MM.1S (cell line): Measurements from ENCODE around the gene SRD5A3.

Experiments used
- DNase-seq: peaks from one replicate; pipeline ENCODE4 v3.0.0-alpha.2; 2015
- H2AFZ ChIP-seq: fragments of 300-600 bp; sonication (generic); 2 replicates; pipeline ENCODE4 v1.6.0; 2016; ENCODE audit warnings: antibody characterized with exemption, low read length
- H3F3A ChIP-seq: fragments of 300-600 bp; sonication (generic); 2 replicates; pipeline ENCODE4 v1.6.1; 2016; ENCODE audit warnings: mild to moderate bottlenecking, antibody characterized with exemption, low read length, moderate library complexity, mixed read lengths; ENCODE audit not compliant: insufficient read depth
- H3K27ac ChIP-seq: fragments of 300-600 bp; sonication (generic); 2 replicates; pipeline ENCODE4 v1.5.1; 2016; ENCODE audit warnings: mild to moderate bottlenecking, low read length
- H3K27me3 ChIP-seq: fragments of 300-600 bp; sonication (generic); replicated peaks from 2 replicates; pipeline ENCODE4 v1.6.0; 2016; ENCODE audit warnings: low read length; ENCODE audit not compliant: insufficient read depth
- H3K36me3 ChIP-seq: fragments of 300-600 bp; sonication (generic); replicated peaks from 2 replicates; pipeline ENCODE4 v1.6.1; 2016; ENCODE audit warnings: mild to moderate bottlenecking, low read length, mixed read lengths; ENCODE audit not compliant: insufficient read depth
- H3K4me1 ChIP-seq: fragments of 300-600 bp; sonication (generic); 2 replicates; pipeline ENCODE4 v1.6.1; 2016; ENCODE audit warnings: low read length, mixed read lengths
- H3K4me2 ChIP-seq: fragments of 300-600 bp; sonication (generic); 2 replicates; pipeline ENCODE4 v1.6.0; 2016; ENCODE audit warnings: low read depth, low read length
- H3K4me3 ChIP-seq: fragments of 300-600 bp; sonication (generic); 2 replicates; pipeline ENCODE4 v1.5.1; 2016; ENCODE audit warnings: low read length, mixed read lengths
- H3K79me2 ChIP-seq: fragments of 300-600 bp; sonication (generic); 2 replicates; pipeline ENCODE4 v1.6.1; 2016; ENCODE audit warnings: mixed run types, low read length, mixed read lengths
- H3K9ac ChIP-seq: fragments of 300-600 bp; sonication (generic); 2 replicates; pipeline ENCODE4 v1.6.1; 2016; ENCODE audit warnings: low read length, mixed read lengths
- H3K9me2 ChIP-seq: fragments of 300-600 bp; sonication (generic); replicated peaks from 2 replicates; pipeline ENCODE4 v1.6.1; 2016; ENCODE audit warnings: mild to moderate bottlenecking, low read length, mixed read lengths; ENCODE audit not compliant: insufficient read depth
- H3K9me3 ChIP-seq: fragments of 300-600 bp; sonication (generic); replicated peaks from 2 replicates; pipeline ENCODE4 v1.6.1; 2016; ENCODE audit warnings: mild to moderate bottlenecking, low read length, mixed read lengths; ENCODE audit not compliant: insufficient read depth
- H4K20me1 ChIP-seq: fragments of 300-600 bp; sonication (generic); 2 replicates; pipeline ENCODE4 v1.6.1; 2016; ENCODE audit warnings: mild to moderate bottlenecking, low read length, moderate library complexity, mixed read lengths; ENCODE audit not compliant: insufficient read depth
- CTCF ChIP-seq: fragments of 300-600 bp; sonication (generic); IDR thresholded peaks from 2 replicates; pipeline ENCODE4 v1.5.1; 2016; ENCODE audit warnings: antibody characterized with exemption, low read length, mixed read lengths
- EZH2 ChIP-seq: fragments of 300-600 bp; sonication (generic); optimal IDR thresholded peaks from 2 replicates; pipeline ENCODE3; 2017; ENCODE audit warnings: low read depth, mild to moderate bottlenecking, antibody characterized with exemption, low read length, mixed read lengths
- EZH2phosphoT487 ChIP-seq: fragments of 300-600 bp; sonication (generic); IDR thresholded peaks from 2 replicates; pipeline ENCODE4 v1.6.1; 2018; ENCODE audit warnings: antibody characterized with exemption, low read length

The SRD5A3 gene

GRCh38 chr4:55336138-55337034 lies 9.7 kb upstream of the SRD5A3 start:
- Histone ChIP-seq H4K20me1 (no peaks in the 10 kb centered on the region), H3K36me3 (no peaks in the 10 kb centered on the region), H3K27ac (no peak overlapping the region), H3K27me3 (no peaks in the 10 kb centered on the region), H3F3A (no peaks in the 10 kb centered on the region), H3K9me2 (no peaks in the 10 kb centered on the region), H3K4me3 (no peak overlapping the region), H2AFZ (no peak overlapping the region), H3K9ac (no peak overlapping the region), H3K79me2 (no peaks in the 10 kb centered on the region), H3K4me1 (no peaks in the 10 kb centered on the region), H3K9me3 (no peaks in the 10 kb centered on the region), H3K4me2 (no peak overlapping the region)
- DNase-seq = no peak
- TF ChIP-seq CTCF = no peak

DNA sequence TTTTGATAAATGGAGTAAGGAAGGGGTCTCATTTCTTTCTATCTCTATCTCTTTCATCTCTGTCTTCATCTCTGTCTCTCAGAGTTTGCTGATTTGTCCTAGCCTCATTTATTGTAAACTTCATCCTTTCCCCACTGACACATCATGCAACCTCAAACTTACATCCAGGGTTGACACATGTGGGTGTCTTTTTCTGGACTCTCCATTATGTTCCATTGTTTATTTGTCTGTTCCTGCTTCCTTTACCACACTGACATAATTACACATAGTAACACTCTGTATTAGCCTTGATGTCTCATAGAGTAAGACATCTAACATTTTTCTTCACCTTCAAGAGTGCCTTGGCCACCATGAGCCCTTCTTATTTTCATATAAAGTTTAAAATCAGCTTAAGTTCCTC lies 8.1 kb upstream of the SRD5A3 start:
- H3K4me2 ChIP-seq = no peak overlapping the region
- no peak overlapping the region for H3K4me3 ChIP-seq
- no peaks in the 10 kb centered on the region for H3K9me2 ChIP-seq
- no peaks in the 10 kb centered on the region for H3F3A ChIP-seq
- no peaks in the 10 kb centered on the region for H3K4me1 ChIP-seq
- TF ChIP-seq CTCF (no peak), EZH2phosphoT487 (no peak), EZH2 (no peak)
- no peak for DNase-seq
- no peak overlapping the region for H3K27ac ChIP-seq
- no peaks in the 10 kb centered on the region for H3K9me3 ChIP-seq
- H2AFZ ChIP-seq = no peak overlapping the region
- no peaks in the 10 kb centered on the region for H3K36me3 ChIP-seq
- no peaks in the 10 kb centered on the region for H3K79me2 ChIP-seq
- no peaks in the 10 kb centered on the region for H4K20me1 ChIP-seq
- no peak overlapping the region for H3K9ac ChIP-seq
- no peaks in the 10 kb centered on the region for H3K27me3 ChIP-seq

GRCh38 chr4:55338486-55338885 lies 7.6 kb upstream of the SRD5A3 start:
- Histone ChIP-seq H3K79me2 (no peaks in the 10 kb centered on the region), H3K27me3 (no peaks in the 10 kb centered on the region), H3K9ac (no peak overlapping the region), H2AFZ (no peak overlapping the region), H3K4me3 (no peak overlapping the region), H3K27ac (no peak overlapping the region), H3K4me1 (no peaks in the 10 kb centered on the region), H3K4me2 (no peak overlapping the region), H4K20me1 (no peaks in the 10 kb centered on the region), H3K9me2 (no peaks in the 10 kb centered on the region), H3K36me3 (no peaks in the 10 kb centered on the region), H3K9me3 (no peaks in the 10 kb centered on the region), H3F3A (no peaks in the 10 kb centered on the region)
- no peak for DNase-seq
- TF ChIP-seq EZH2phosphoT487 (no peak), CTCF (no peak), EZH2 (no peak)
